OCI-LY7 (cell line): ENCODE measurements around the gene MEF2D. TPM values are rescaled to one million over a fixed set of nuclear protein-coding genes. Genes with fewer than 3 reads are reported as not detected.

Experiments used
- BruUV-seq: library from RNA; stranded (reverse); fragments of 400-500 nt; replicated peaks from 2 replicates; lab custom pipeline; 2021; lab: Mats Ljungman, UMichigan
- CTCF ChIA-PET: fragments of 300-600 bp; sonication (Branson Sonifier 250); formaldehyde crosslinking; loops from one replicate; lab custom pipeline; 2022; ENCODE audit warnings: antibody characterized with exemption; ENCODE audit not compliant: unreplicated experiment; lab: Charles Lee
- POLR2A ChIA-PET: fragments of 300-600 bp; sonication (Branson Sonifier 250); formaldehyde crosslinking; loops from one replicate; lab custom pipeline; 2022; ENCODE audit warnings: antibody characterized with exemption; lab: Charles Lee
- DNase-seq: peaks from one replicate; pipeline ENCODE4 v3.0.0-alpha.2; 2015; ENCODE audit warnings: low spot score
- H2AFZ ChIP-seq: fragments of 200-600 bp; sonication (generic), shearing (Covaris generic); 2 replicates; pipeline ENCODE4 v1.6.1; 2014; ENCODE audit warnings: mild to moderate bottlenecking, antibody characterized with exemption, low read length, moderate library complexity
- H3K27ac ChIP-seq: fragments of 200-600 bp; sonication (generic); 2 replicates; pipeline ENCODE4 v1.5.1; 2014; ENCODE audit warnings: mixed run types, low read depth, mild to moderate bottlenecking, moderate library complexity, low read length, inconsistent platforms; ENCODE audit not compliant: poor library complexity, severe bottlenecking
- H3K36me3 ChIP-seq: fragments of 200-600 bp; sonication (generic); 2 replicates; pipeline ENCODE4 v1.6.1; 2014; ENCODE audit warnings: mild to moderate bottlenecking, antibody characterized with exemption, low read length, moderate library complexity, mixed read lengths; ENCODE audit not compliant: insufficient read depth
- H3K4me1 ChIP-seq: fragments of 200-600 bp; sonication (generic); 2 replicates; pipeline ENCODE4 v1.5.1; 2014; ENCODE audit warnings: mild to moderate bottlenecking, low read length; ENCODE audit not compliant: insufficient read depth, poor library complexity, severe bottlenecking
- H3K4me2 ChIP-seq: fragments of 200-600 bp; sonication (generic); 2 replicates; pipeline ENCODE4 v1.6.1; 2014; ENCODE audit warnings: mild to moderate bottlenecking, low read length
- H3K4me3 ChIP-seq: fragments of 200-600 bp; sonication (generic); 2 replicates; pipeline ENCODE4 v1.5.1; 2014; ENCODE audit warnings: mild to moderate bottlenecking, low read depth, low read length; ENCODE audit not compliant: poor library complexity, severe bottlenecking
- H3K79me2 ChIP-seq: fragments of 200-600 bp; sonication (generic); 2 replicates; pipeline ENCODE4 v1.6.1; 2016; ENCODE audit warnings: low read depth, mild to moderate bottlenecking, low read length, moderate library complexity, mixed read lengths; ENCODE audit not compliant: insufficient read depth
- H3K9me2 ChIP-seq: fragments of 200-600 bp; sonication (generic); 2 replicates; pipeline ENCODE4 v1.6.1; 2016; ENCODE audit warnings: mild to moderate bottlenecking, low read length, mixed read lengths; ENCODE audit not compliant: insufficient read depth
- H3K9me3 ChIP-seq: fragments of 200-600 bp; sonication (generic); 2 replicates; pipeline ENCODE4 v1.6.1; 2014; ENCODE audit warnings: mild to moderate bottlenecking, mixed run types, low read length, mixed read lengths
- H4K20me1 ChIP-seq: fragments of 200-600 bp; sonication (generic); 2 replicates; pipeline ENCODE4 v1.6.1; 2014; ENCODE audit warnings: mild to moderate bottlenecking, antibody characterized with exemption, low read length, moderate library complexity, mixed read lengths; ENCODE audit not compliant: insufficient read depth
- EZH2phosphoT487 ChIP-seq: fragments of 200-600 bp; sonication (generic); IDR thresholded peaks from 2 replicates; pipeline ENCODE4 v1.6.1; 2018; ENCODE audit warnings: low read depth, borderline replicate concordance, mild to moderate bottlenecking, mixed run types, antibody characterized with exemption, low read length, moderate library complexity, mixed read lengths
- intact Hi-C: fragments of 100-400 bp; cut with micrococcal nuclease; formaldehyde crosslinking; loops from one replicate; pipeline ENCODE4 v1.10.0; 2022; ENCODE audit not compliant: unreplicated experiment
- total RNA-seq, 2 experiments: library from RNA; depleted of rRNA in 1 of 2; stranded (reverse); fragments of >200 nt in 1 of 2; shearing (Covaris generic) in 1 of 2; gene quantifications; 2 replicates each; pipeline ENCODE4 v1.2.3, GENCODE V29; 2014 to 2022
- TF ChIP-seq, protein P1 (sequence below): fragments of 200-600 bp; sonication (generic); conservative IDR thresholded peaks from 2 replicates; pipeline ENCODE4 v1.5.1; 2014; ENCODE audit warnings: mild to moderate bottlenecking, antibody characterized with exemption, low read length, moderate library complexity, mixed read lengths

The MEF2D gene
- total RNA-seq, 2 experiments from 2014 or later, result 42.7 to 92.3 TPM

DNA sequence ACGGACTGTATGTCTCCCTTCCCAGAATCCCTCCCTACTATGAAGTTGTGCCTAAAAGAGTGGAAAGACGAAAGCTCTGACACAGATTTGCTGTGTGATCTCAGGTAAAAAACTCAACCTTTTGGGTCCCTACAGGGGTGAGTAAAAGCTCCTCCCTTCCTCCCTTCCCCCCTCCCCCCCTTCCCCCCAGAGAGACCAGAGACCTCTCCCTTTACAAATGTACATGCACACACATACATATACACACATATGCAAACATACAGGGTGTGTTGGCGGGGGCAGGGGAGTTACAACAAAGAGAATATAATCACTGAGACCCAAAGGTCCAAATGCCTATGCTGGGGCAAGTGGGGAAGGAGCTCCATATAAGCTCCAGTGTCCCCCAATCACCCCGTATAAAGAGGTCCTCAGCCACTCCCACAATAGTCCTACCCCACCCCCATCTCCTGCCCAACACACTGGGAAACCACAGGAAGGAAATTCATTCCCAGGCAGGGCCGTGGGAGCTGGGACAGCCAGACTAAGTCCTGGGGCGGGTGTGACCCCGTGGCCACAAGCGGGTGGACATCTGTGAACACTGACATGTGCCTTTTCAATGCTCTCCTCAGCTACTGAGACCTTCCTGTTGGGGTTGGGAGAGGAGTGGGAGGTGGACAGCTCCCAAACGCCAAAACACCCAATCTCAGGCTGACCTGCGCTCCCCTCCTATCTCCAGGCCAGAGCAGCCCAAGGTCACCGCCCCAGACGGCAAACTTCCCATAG, 2.0 kb downstream of the MEF2D start:
- BruUV-seq, result no TSS peak
- Histone ChIP-seq H3K4me3 (peak overlapping the region; percentile 98), H3K36me3 (peaks cover 58% of the 10 kb centered on the region), H3K79me2 (peaks cover 79% of the 10 kb centered on the region), H3K4me1 (peaks cover 70% of the 10 kb centered on the region), H3K9me3 (no peaks in the 10 kb centered on the region), H3K9me2 (no peaks in the 10 kb centered on the region), H3K27ac (peak overlapping the region; percentile 98), H3K4me2 (peak overlapping the region; percentile 91), H2AFZ (no peak overlapping the region), H4K20me1 (no peaks in the 10 kb centered on the region)
- ChIA-PET CTCF (interaction anchor here (0.9 to 1.0 kb wide), 3 partner anchors 9 to 113 kb away, joined by 3 to 6 read pairs (median 4); no protein-coding TSS in a partner anchor), POLR2A (interaction anchor here (0.6 to 8.9 kb wide), 6 partner anchors 7 to 93 kb away, joined by 3 to 179 read pairs (median 8); partner anchors contain the start of gene NAXE)
- TF ChIP-seq, protein P1, sequence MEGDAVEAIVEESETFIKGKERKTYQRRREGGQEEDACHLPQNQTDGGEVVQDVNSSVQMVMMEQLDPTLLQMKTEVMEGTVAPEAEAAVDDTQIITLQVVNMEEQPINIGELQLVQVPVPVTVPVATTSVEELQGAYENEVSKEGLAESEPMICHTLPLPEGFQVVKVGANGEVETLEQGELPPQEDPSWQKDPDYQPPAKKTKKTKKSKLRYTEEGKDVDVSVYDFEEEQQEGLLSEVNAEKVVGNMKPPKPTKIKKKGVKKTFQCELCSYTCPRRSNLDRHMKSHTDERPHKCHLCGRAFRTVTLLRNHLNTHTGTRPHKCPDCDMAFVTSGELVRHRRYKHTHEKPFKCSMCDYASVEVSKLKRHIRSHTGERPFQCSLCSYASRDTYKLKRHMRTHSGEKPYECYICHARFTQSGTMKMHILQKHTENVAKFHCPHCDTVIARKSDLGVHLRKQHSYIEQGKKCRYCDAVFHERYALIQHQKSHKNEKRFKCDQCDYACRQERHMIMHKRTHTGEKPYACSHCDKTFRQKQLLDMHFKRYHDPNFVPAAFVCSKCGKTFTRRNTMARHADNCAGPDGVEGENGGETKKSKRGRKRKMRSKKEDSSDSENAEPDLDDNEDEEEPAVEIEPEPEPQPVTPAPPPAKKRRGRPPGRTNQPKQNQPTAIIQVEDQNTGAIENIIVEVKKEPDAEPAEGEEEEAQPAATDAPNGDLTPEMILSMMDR, result no peak
- TF ChIP-seq EZH2phosphoT487, result no peak
- intact Hi-C loops, result loop anchor here (10.0 kb wide), 1 partner anchor 1634 kb away; no protein-coding TSS in a partner anchor
- peak; percentile 34 for DNase-seq

DNA sequence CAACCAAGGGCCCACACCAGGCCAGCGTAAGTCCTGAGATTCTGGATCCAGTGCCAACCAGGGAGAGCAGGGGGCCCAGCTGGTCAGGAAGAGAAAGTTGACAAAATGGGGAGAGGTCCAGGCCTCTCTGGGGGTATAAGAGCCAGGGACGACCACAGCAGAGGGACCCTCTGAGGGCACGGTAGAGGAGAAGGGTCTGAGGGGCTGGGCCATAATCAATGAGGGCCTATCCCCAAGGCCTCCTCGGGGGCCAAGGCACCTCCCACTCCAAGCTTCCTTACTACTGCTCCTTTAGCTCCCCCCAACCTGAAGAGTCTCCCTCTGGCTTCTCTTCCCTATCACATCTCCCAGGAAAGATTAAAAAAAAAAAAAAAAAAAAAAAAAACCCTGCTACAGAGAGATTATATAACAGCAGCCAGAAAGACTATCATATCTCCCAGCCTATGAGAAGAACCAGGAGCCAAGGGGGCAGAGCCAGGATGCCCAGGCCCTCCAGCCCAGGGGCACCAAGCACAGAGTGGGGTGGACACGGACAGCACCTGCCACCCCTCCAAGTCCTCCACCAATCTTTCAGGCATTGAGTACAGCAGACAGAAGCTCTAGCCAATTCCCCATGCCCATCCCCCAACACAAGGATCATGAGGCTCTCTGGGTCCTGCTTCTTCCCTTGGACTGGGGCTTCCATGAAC, 2.7 kb downstream of the MEF2D start:
- Histone ChIP-seq H3K27ac (peak overlapping the region; percentile 98), H3K79me2 (peaks cover 86% of the 10 kb centered on the region), H3K4me2 (peak overlapping the region; percentile 91), H3K9me2 (no peaks in the 10 kb centered on the region), H3K9me3 (no peaks in the 10 kb centered on the region), H4K20me1 (no peaks in the 10 kb centered on the region), H3K4me1 (peaks cover 70% of the 10 kb centered on the region), H2AFZ (no peak overlapping the region), H3K36me3 (peaks cover 58% of the 10 kb centered on the region), H3K4me3 (peak overlapping the region; percentile 98)
- TSS peak; percentile 30 for BruUV-seq
- POLR2A ChIA-PET, result interaction anchor here (0.6 to 8.9 kb wide), 7 partner anchors 6 to 230 kb away, joined by 6 to 179 read pairs (median 9); partner anchors contain the start of genes ISG20L2, METTL25B and NAXE
- TF ChIP-seq EZH2phosphoT487, result no peak
- TF ChIP-seq, protein P1, result no peak
- intact Hi-C loops, result loop anchor here (10.0 kb wide), 1 partner anchor 1633 kb away; no protein-coding TSS in a partner anchor
- peak; percentile 13 for DNase-seq
- CTCF ChIA-PET, result interaction anchor here (1.0 kb wide), 2 partner anchors 8 to 112 kb away, joined by 3 to 6 read pairs; no protein-coding TSS in a partner anchor
